Measurements from ENCODE around the gene PGS1. TPM values are rescaled to one million over a fixed set of nuclear protein-coding genes. Genes with fewer than 3 reads are reported as not detected.

PGS1 gene
- total RNA-seq, 1 experiment from 2014 or later, result 42.6 TPM

DNA sequence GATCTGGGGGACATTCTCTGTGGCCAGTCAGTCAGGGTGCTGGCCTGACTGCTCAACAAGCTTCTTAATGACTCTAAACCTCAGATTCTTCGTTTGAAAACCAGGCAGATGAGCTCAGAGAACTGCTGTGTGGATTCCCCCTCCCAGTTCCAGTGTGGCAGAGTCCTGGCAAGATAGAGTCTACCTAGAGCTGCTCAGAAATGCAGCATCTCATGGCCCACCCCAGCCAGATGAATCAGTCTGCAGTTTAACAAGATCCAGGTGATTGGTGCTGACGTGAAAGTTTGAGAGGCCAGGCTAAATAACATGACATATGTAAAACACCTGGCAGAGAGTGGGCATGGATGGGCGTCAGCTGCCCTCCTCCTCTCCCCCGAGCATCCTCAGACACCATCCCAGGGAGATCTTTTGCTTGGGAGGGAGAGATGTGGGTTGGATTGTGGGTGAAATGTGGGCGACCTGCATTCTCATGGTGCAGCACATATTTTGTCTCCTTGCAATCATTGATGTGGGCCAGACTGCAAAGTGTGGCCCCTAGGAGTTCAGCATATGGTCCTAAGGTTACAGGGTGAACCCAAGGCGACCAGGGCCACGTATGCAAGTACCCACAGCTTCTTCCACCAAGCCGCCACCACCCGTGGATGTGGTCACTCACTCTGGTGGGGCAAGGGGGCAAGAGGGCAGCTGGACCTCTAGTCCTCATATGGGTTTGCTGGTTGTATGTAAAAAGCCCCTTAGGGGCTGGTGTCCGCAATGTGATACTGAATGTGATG, 38.1 kb upstream of the PGS1 start:
- CTCF ChIA-PET, result interaction anchor here (1.3 to 1.6 kb wide), 2 partner anchors 23 to 24 kb away, joined by 4 to 7 read pairs; no protein-coding TSS in a partner anchor
- TF ChIP-seq, protein P1, sequence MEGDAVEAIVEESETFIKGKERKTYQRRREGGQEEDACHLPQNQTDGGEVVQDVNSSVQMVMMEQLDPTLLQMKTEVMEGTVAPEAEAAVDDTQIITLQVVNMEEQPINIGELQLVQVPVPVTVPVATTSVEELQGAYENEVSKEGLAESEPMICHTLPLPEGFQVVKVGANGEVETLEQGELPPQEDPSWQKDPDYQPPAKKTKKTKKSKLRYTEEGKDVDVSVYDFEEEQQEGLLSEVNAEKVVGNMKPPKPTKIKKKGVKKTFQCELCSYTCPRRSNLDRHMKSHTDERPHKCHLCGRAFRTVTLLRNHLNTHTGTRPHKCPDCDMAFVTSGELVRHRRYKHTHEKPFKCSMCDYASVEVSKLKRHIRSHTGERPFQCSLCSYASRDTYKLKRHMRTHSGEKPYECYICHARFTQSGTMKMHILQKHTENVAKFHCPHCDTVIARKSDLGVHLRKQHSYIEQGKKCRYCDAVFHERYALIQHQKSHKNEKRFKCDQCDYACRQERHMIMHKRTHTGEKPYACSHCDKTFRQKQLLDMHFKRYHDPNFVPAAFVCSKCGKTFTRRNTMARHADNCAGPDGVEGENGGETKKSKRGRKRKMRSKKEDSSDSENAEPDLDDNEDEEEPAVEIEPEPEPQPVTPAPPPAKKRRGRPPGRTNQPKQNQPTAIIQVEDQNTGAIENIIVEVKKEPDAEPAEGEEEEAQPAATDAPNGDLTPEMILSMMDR (IDR thresholded peaks at IDR 0.05; ENCODE audit: unreplicated experiment), result no peak
- Mint-ChIP-seq H3K4me1 (ENCODE audit: low read depth, unreplicated experiment) (peaks cover 69% of the 10 kb centered on the region), H3K27me3 (ENCODE audit: unreplicated experiment) (no peaks in the 10 kb centered on the region), H3K9me3 (ENCODE audit: low read depth, unreplicated experiment) (no peaks in the 10 kb centered on the region), H3K36me3 (ENCODE audit: insufficient read depth, unreplicated experiment) (peaks cover 41% of the 10 kb centered on the region), H3K4me3 (ENCODE audit: low read depth, unreplicated experiment) (peak overlapping the region; percentile 24), H3K27ac (ENCODE audit: unreplicated experiment) (peak overlapping the region; percentile 98)
- no peak for DNase-seq
- no TSS peak for BruUV-seq (replicated peaks)
- intact Hi-C loops (cut with micrococcal nuclease; ENCODE audit: unreplicated experiment), result no loop called here

- TF ChIP-seq, protein P1 (IDR thresholded peaks at IDR 0.05; ENCODE audit: unreplicated experiment), result no peak
- peaks cover 41% of the 10 kb centered on the region for H3K36me3 Mint-ChIP-seq (ENCODE audit: insufficient read depth, unreplicated experiment)
- H3K27me3 Mint-ChIP-seq (ENCODE audit: unreplicated experiment), result no peaks in the 10 kb centered on the region
- H3K4me1 Mint-ChIP-seq (ENCODE audit: low read depth, unreplicated experiment), result peaks cover 69% of the 10 kb centered on the region
- H3K9me3 Mint-ChIP-seq (ENCODE audit: low read depth, unreplicated experiment), result no peaks in the 10 kb centered on the region
- H3K27ac Mint-ChIP-seq (ENCODE audit: unreplicated experiment), result peak overlapping the region; percentile 85
- TSS peak; percentile 6 for BruUV-seq (replicated peaks)
- CTCF ChIA-PET, result interaction anchor here (1.0 to 2.4 kb wide), 5 partner anchors 19 to 167 kb away, joined by 3 to 10 read pairs (median 4); no protein-coding TSS in a partner anchor
- intact Hi-C loops (cut with micrococcal nuclease; ENCODE audit: unreplicated experiment), result no loop called here
- peak overlapping the region; percentile 62 for H3K4me3 Mint-ChIP-seq (ENCODE audit: low read depth, unreplicated experiment)
- DNase-seq, result peak; percentile 81
Observed at GRCh38 chr17:78341559-78342448, 36.6 kb upstream of the PGS1 start.

DNA sequence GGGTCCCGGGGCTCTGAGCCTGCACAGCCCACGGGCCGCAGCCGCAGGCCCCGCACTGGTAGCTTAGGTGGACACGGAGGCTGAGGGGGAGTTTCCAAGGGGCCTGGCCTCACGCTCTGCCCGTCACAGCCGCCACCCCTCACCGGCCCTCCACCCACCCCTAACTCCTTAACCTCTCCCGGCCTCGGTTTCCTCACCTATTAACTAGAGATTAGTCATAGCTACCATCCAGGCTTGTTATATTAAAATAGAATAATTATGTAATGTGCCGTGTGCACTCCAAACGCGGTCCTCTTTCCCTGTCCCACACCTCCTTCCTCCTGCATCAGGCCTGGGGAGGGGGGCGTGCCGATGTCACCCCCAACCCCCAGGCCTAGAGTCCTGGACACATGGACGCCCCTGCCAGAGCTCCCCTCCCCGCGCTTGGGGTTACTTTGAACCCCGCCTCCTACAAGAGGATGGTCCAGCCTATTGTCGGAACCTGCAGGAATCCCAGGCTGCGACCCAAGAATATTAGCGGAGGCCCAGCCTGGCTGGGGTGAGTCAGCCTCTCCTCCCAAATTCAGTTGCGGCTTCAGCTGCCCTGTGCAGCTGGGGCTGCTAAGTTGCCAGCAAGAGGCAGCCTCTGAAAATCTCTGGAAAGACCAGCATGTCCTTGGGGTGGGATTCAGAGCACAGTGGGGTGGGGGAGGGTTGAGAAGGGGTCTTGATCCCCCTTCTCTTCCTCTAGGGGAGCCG, 35.8 kb upstream of the PGS1 start:
- Mint-ChIP-seq H3K27me3 (ENCODE audit: unreplicated experiment) (no peaks in the 10 kb centered on the region), H3K4me3 (ENCODE audit: low read depth, unreplicated experiment) (peak overlapping the region; percentile 62), H3K4me1 (ENCODE audit: low read depth, unreplicated experiment) (peaks cover 69% of the 10 kb centered on the region), H3K9me3 (ENCODE audit: low read depth, unreplicated experiment) (no peaks in the 10 kb centered on the region), H3K27ac (ENCODE audit: unreplicated experiment) (peak overlapping the region; percentile 85), H3K36me3 (ENCODE audit: insufficient read depth, unreplicated experiment) (peaks cover 34% of the 10 kb centered on the region)
- peak; percentile 55 for DNase-seq
- TF ChIP-seq, protein P1 (IDR thresholded peaks at IDR 0.05; ENCODE audit: unreplicated experiment), result no peak
- intact Hi-C loops (cut with micrococcal nuclease; ENCODE audit: unreplicated experiment), result no loop called here
- CTCF ChIA-PET, result interaction anchor here (1.0 to 2.4 kb wide), 4 partner anchors 18 to 168 kb away, joined by 3 to 10 read pairs (median 5); no protein-coding TSS in a partner anchor
- no TSS peak for BruUV-seq (replicated peaks)

- intact Hi-C loops (cut with micrococcal nuclease; ENCODE audit: unreplicated experiment), result no loop called here
- TF ChIP-seq, protein P1 (IDR thresholded peaks at IDR 0.05; ENCODE audit: unreplicated experiment), result no peak
- CTCF ChIA-PET, result interaction anchor here (1.0 to 2.4 kb wide), 4 partner anchors 25 to 168 kb away, joined by 3 to 10 read pairs (median 4); no protein-coding TSS in a partner anchor
Observed at GRCh38 chr17:78343187-78343542, 35.3 kb upstream of the PGS1 start.

More at GRCh38 chr17:78343187-78343542, 35.3 kb upstream of the PGS1 start:
- Mint-ChIP-seq H3K4me1 (ENCODE audit: low read depth, unreplicated experiment) (peaks cover 70% of the 10 kb centered on the region), H3K27me3 (ENCODE audit: unreplicated experiment) (no peaks in the 10 kb centered on the region), H3K27ac (ENCODE audit: unreplicated experiment) (peak overlapping the region; percentile 85), H3K4me3 (ENCODE audit: low read depth, unreplicated experiment) (peak overlapping the region; percentile 62), H3K36me3 (ENCODE audit: insufficient read depth, unreplicated experiment) (peaks cover 34% of the 10 kb centered on the region), H3K9me3 (ENCODE audit: low read depth, unreplicated experiment) (no peaks in the 10 kb centered on the region)
- no TSS peak for BruUV-seq (replicated peaks)
- DNase-seq, result peak; percentile 63

Data from Calu3 (cell line).